Activated CD4-positive, alpha-beta T cell treated with anti-CD3 and anti-CD28 coated beads, Interleukin-2, amount 10 ng/mL, durations not matched to agents 24 days and 14 days (primary cell): ENCODE data around the gene BICC1. TPM values are rescaled to one million over a fixed set of nuclear protein-coding genes. Genes with fewer than 3 reads are reported as not detected.

ENCODE experiments used
- DNase-seq: peaks from one replicate; pipeline ENCODE4 v3.0.0; 2022
- H3K27ac Mint-ChIP-seq: one replicate; pipeline ENCODE4 v1.8.0; 2022; ENCODE audit warnings: mild to moderate bottlenecking, mixed read lengths
- H3K27me3 Mint-ChIP-seq: one replicate; pipeline ENCODE4 v1.8.0; 2022; ENCODE audit warnings: mixed read lengths
- H3K36me3 Mint-ChIP-seq: one replicate; pipeline ENCODE4 v1.8.0; 2022; ENCODE audit warnings: low read depth, mild to moderate bottlenecking, mixed read lengths
- H3K4me1 Mint-ChIP-seq: one replicate; pipeline ENCODE4 v1.8.0; 2021; ENCODE audit warnings: mixed read lengths
- H3K4me3 Mint-ChIP-seq: one replicate; pipeline ENCODE4 v1.8.0; 2022; ENCODE audit warnings: mild to moderate bottlenecking, moderate library complexity, mixed read lengths
- H3K9me3 Mint-ChIP-seq: one replicate; pipeline ENCODE4 v1.8.0; 2021; ENCODE audit warnings: mixed read lengths
- intact Hi-C: fragments of 100-400 bp; cut with micrococcal nuclease; formaldehyde crosslinking; loops from one replicate; pipeline ENCODE4 v1.15.1; 2023
- total RNA-seq: library from RNA; stranded (reverse); gene quantifications from 2 replicates; pipeline ENCODE4 v1.2.3, GENCODE V29; 2022

BICC1 gene
- total RNA-seq, 1 donor from 2014 or later = not detected

DNA sequence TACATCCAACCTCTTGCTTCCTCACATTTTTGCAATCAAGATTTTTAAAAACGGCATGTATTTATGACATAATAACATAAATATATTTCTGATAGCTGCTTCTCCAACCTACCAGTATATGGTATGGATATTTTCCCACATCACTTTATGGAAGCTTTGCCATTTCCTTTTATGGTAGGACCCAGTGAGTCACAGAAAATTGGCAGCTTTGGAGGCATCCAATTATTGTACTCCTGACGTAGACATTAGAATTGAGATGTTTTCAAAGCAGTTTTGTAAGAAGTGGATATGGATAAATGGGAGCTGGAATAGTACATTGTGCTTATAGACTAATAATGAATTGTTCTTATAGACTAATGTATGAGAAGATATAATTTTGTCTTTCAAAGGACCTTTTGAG lies 23.8 kb upstream of the BICC1 start:
- Mint-ChIP-seq H3K27me3 (peaks cover 2% of the 10 kb centered on the region), H3K9me3 (no peaks in the 10 kb centered on the region), H3K4me1 (no peaks in the 10 kb centered on the region), H3K27ac (no peak overlapping the region), H3K36me3 (no peaks in the 10 kb centered on the region), H3K4me3 (no peak overlapping the region)
- intact Hi-C loops = no loop called here
- DNase-seq = no peak

DNA sequence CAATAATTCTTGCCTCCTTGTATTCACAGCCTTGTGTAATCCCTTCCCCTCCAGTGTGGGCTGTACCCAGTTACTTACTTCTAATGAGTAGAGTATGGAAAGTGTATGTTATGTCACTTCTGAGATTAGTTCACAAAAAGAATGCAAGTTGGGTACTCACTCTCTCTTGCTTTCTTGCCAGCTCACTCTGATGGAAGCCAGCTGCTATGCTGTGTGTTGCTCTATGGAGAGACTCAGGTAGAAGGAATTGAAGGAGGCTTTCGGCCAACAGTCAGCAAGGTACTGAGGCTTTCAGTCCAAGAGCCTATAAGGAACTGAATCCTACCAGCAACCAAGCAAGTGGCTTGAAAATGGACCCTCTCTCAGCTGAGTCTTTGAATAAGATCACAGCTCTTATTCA lies 9.7 kb upstream of the BICC1 start:
- no peak for DNase-seq
- intact Hi-C loops = no loop called here
- Mint-ChIP-seq H3K27me3 (no peaks in the 10 kb centered on the region), H3K4me1 (no peaks in the 10 kb centered on the region), H3K27ac (no peak overlapping the region), H3K9me3 (no peaks in the 10 kb centered on the region), H3K4me3 (no peak overlapping the region), H3K36me3 (no peaks in the 10 kb centered on the region)

DNA sequence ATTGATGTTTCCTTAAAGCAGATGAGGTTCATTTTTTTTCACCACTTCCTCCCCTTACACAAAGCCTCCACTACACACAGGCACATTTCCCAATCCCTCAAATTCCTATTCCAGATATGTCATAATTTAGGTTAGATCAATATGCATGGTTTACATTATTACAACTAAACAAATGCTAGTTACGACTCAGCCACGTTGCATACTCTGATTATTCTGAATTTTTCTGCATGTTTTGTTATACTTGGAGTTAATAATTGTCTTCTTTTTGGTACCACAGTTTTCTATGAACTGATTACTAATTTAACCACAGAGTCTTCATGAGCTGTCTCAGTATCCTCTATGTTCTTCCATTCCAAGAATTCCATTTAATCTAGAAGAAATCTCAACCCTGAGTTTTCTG lies 4.4 kb upstream of the BICC1 start:
- no peak overlapping the region for H3K27ac Mint-ChIP-seq
- intact Hi-C loops = no loop called here
- peaks cover 3% of the 10 kb centered on the region for H3K4me1 Mint-ChIP-seq
- H3K27me3 Mint-ChIP-seq = peaks cover 12% of the 10 kb centered on the region
- H3K36me3 Mint-ChIP-seq = peaks cover 2% of the 10 kb centered on the region
- DNase-seq = no peak
- H3K9me3 Mint-ChIP-seq = no peaks in the 10 kb centered on the region
- H3K4me3 Mint-ChIP-seq = no peak overlapping the region

DNA sequence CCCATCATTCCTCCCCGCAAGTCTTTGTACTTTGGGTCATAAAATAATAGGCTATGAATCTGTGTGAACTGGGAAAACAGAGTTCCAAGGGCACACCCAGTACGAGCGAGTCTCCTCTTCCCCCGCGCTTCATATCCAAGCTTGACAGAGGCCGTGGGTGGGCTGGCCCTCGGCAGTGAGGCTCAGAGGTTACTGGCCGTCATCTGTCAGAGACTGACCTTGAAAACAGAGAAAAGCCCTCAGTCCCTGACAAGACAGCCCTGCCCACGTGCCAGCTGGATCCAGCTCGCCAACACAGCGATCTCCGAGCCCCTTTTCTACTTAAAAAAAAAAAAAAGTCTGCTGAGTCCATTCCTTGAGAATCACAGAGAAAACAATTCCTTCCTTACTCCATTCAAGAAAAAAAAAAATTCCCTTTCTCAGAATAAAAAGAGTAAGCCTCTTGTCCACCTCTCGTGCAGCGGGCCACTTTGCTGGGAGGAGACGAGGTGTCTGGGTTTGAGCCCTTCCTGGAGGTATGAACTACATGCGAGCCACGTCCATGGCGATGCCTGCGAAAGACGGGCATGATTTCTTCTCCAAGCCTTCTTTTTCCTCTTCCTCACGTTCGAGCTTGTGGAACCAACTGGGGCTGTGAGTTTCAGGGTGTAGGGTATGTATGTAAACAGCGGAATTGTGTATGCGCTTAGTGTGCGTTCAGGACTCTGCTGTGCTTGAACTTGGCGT lies 744 bp upstream of the BICC1 start:
- H3K27ac Mint-ChIP-seq = no peak overlapping the region
- peaks cover 35% of the 10 kb centered on the region for H3K27me3 Mint-ChIP-seq
- no peaks in the 10 kb centered on the region for H3K9me3 Mint-ChIP-seq
- no peak for DNase-seq
- peaks cover 3% of the 10 kb centered on the region for H3K4me1 Mint-ChIP-seq
- H3K4me3 Mint-ChIP-seq = peak overlapping the region; percentile 61
- peaks cover 2% of the 10 kb centered on the region for H3K36me3 Mint-ChIP-seq
- intact Hi-C loops = loop anchor here (10.0 kb wide), 1 partner anchor 217 kb away; no protein-coding TSS in a partner anchor

DNA sequence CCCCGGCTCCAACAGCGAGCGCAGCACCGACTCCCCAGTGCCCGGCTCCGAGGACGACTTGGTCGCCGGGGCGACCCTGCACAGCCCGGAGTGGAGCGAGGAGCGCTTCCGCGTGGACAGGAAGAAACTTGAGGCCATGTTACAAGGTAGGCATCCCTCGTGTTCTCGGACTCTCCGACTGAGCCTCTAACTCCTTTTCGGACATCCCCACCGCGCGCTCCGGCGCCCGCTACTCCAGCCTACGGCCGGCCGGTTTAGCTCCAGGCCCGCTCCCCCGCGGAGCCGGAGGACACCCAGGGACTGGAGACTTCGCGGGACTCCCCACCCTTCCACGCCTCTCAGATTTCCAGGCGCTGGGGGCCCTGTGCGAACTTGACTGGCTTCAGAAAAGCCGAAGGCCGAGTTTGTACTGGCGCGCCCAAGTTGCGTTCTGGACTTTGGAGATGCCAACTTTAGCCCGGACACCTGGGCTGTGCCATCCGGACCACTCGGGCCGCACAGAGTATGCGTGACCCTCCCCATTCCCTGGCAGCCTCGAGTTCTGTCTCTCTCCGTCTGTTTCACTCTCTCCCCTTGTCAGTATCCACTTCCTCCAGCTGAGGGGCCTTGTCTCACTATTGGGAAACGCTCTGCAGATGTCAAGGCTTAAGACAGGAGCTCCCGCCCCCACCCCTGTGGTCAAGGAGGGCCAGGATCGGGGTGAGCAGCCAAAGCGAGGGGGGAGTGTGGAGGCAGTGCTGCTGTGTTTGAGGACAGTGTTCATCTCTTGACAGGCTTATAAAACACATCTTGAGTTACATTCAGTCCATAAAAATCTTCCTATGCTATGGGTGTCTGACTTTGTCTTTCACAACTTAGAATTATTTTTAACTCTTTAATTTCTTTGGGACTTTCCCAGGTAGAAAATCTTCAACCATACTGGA lies 777 bp downstream of the BICC1 start:
- H3K4me3 Mint-ChIP-seq = peak overlapping the region; percentile 54
- no peak for DNase-seq

DNA sequence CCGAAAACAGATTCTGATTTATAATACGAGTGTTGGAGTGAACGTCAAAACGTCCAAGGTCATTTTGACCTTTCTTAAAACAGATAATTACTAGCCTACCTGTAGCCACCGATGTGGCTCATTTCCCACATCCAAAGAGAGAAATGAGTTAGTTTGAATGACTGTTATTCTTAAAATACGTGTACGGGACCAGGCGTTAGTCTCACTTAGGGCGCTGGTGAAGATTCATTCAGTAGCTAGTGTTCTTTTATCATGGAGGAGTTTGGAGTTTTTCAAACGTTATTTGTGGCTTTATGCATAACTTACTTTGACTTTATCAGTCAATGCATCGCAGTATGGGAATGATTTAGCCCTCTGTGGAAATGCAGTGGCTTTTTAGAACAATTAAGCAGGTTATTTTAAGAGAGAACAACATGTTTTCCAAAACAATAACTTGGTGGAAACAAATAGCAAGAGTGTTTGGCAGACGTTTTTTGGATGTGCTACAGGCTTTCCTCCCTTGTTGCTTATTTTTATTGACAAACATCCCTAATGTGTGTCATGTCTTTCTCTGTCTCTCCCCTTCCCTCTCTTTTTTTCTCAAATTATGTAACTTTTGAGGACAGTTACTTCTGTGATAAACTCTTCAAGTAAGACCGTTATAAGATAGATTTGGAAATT lies 1.6 kb downstream of the BICC1 start:
- Mint-ChIP-seq H3K4me1 (peaks cover 3% of the 10 kb centered on the region), H3K9me3 (no peaks in the 10 kb centered on the region), H3K27ac (no peak overlapping the region), H3K4me3 (peak overlapping the region; percentile 54), H3K27me3 (peaks cover 49% of the 10 kb centered on the region), H3K36me3 (peaks cover 2% of the 10 kb centered on the region)
- no peak for DNase-seq
- intact Hi-C loops = loop anchor here (10.0 kb wide), 1 partner anchor 219 kb away; no protein-coding TSS in a partner anchor

More for the DNA sequence above, 777 bp downstream of the BICC1 start:
- no peak overlapping the region for H3K27ac Mint-ChIP-seq
- H3K27me3 Mint-ChIP-seq = peaks cover 48% of the 10 kb centered on the region
- H3K36me3 Mint-ChIP-seq = peaks cover 2% of the 10 kb centered on the region
- no peaks in the 10 kb centered on the region for H3K9me3 Mint-ChIP-seq
- intact Hi-C loops = loop anchor here (10.0 kb wide), 1 partner anchor 219 kb away; no protein-coding TSS in a partner anchor
- H3K4me1 Mint-ChIP-seq = peaks cover 3% of the 10 kb centered on the region

DNA sequence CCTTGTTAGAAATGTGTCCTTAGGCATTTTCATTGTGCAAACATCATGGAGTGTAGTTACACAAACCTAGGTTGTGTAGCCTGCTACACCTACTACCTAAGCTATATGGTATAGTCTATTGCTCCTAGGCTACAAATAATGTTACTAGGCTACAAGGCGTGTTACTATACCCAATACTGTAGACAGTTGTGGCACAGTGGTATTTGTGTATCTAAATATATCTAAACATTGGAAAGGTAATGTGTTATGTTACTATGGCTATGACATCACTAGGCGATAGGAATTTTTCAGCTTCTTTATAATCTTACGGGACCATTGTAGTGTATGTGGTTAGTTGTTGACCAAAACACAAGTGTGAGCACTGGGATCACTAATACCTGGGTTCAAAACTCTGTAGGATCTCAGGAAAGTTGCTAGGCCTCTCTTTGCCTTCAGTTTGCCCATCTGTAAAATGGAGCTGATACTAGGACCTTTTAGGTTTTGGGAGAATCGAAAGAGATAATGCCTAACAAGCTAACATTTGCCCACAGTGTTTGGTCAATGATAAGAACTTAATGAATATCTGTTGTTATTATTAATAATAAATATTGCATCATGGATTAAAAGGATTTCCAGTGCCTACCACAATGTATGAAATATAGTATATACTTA lies 2.7 kb downstream of the BICC1 start:
- intact Hi-C loops = loop anchor here (10.0 kb wide), 1 partner anchor 221 kb away; no protein-coding TSS in a partner anchor

DNA sequence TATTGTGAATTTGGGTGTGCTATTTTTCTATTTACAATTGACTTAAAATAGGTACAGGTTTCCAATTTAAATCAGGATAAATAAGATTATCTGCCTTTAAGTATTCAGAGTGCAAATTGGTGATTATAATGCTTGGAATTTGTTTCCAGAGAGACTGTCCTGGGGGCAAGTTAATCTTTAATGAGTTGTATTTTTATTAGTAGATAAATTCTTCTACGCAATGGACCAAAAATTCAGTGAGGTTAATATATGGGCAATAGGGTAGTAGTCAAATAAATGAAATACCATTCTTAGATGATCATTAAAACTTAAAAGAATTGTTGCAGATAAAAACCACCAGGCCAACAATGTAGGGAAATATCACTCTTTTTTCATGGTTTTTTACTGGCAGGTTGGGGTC lies 3.4 kb downstream of the BICC1 start:
- no peak overlapping the region for H3K27ac Mint-ChIP-seq
- H3K27me3 Mint-ChIP-seq = peaks cover 55% of the 10 kb centered on the region
- H3K36me3 Mint-ChIP-seq = peaks cover 2% of the 10 kb centered on the region
- peaks cover 3% of the 10 kb centered on the region for H3K4me1 Mint-ChIP-seq
- intact Hi-C loops = loop anchor here (10.0 kb wide), 1 partner anchor 221 kb away; no protein-coding TSS in a partner anchor
- no peak for DNase-seq
- H3K4me3 Mint-ChIP-seq = no peak overlapping the region
- H3K9me3 Mint-ChIP-seq = no peaks in the 10 kb centered on the region

More for the DNA sequence above, 2.7 kb downstream of the BICC1 start:
- H3K36me3 Mint-ChIP-seq = peaks cover 2% of the 10 kb centered on the region
- no peak overlapping the region for H3K27ac Mint-ChIP-seq
- no peak for DNase-seq
- no peak overlapping the region for H3K4me3 Mint-ChIP-seq
- H3K27me3 Mint-ChIP-seq = peaks cover 53% of the 10 kb centered on the region
- peaks cover 3% of the 10 kb centered on the region for H3K4me1 Mint-ChIP-seq
- H3K9me3 Mint-ChIP-seq = no peaks in the 10 kb centered on the region

DNA sequence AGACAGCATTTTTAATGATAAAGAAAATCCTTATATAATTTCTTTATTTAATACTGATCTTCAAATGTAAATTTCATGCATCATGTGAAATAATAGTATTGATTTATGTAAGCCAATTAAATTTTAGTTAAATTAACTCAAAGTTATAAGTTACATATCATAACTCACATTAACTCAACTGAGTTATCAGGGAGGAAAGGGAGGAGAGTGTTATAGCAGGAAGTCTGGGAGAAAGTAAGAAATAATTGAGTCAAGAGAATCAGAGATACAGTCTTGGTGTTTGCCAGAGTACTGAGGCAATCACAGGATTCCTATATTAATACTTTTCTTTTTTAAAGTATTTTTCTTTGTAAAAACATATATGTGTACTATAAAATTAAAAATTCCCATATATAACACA lies 4.0 kb downstream of the BICC1 start:
- H3K27me3 Mint-ChIP-seq = peaks cover 52% of the 10 kb centered on the region
- no peak overlapping the region for H3K4me3 Mint-ChIP-seq
- intact Hi-C loops = loop anchor here (10.0 kb wide), 1 partner anchor 222 kb away; no protein-coding TSS in a partner anchor
- DNase-seq = no peak
- no peaks in the 10 kb centered on the region for H3K9me3 Mint-ChIP-seq
- H3K36me3 Mint-ChIP-seq = peaks cover 2% of the 10 kb centered on the region
- no peak overlapping the region for H3K27ac Mint-ChIP-seq
- peaks cover 3% of the 10 kb centered on the region for H3K4me1 Mint-ChIP-seq

DNA sequence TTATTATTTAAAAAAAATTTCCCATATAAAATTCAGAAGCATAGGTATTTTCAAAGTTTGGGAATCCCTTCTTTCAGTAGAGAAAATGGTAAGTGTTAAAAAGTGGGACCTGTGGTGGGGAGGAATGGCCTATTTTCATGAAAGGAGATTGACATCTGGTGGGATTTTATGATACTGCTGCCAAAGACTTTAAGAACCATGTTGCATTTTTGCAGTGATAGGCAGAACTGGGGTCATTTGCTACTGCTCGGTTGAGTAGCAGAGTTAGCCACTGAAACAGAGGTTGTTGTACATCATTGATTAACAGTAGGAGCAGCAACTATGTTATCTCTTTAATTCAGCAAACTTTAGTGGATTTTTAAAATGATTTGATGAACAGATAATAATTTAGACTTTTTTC lies 4.4 kb downstream of the BICC1 start:
- peaks cover 3% of the 10 kb centered on the region for H3K4me1 Mint-ChIP-seq
- H3K4me3 Mint-ChIP-seq = no peak overlapping the region
- intact Hi-C loops = loop anchor here (10.0 kb wide), 1 partner anchor 222 kb away; no protein-coding TSS in a partner anchor
- no peak overlapping the region for H3K27ac Mint-ChIP-seq
- peaks cover 2% of the 10 kb centered on the region for H3K36me3 Mint-ChIP-seq
- no peak for DNase-seq
- peaks cover 47% of the 10 kb centered on the region for H3K27me3 Mint-ChIP-seq
- H3K9me3 Mint-ChIP-seq = no peaks in the 10 kb centered on the region

DNA sequence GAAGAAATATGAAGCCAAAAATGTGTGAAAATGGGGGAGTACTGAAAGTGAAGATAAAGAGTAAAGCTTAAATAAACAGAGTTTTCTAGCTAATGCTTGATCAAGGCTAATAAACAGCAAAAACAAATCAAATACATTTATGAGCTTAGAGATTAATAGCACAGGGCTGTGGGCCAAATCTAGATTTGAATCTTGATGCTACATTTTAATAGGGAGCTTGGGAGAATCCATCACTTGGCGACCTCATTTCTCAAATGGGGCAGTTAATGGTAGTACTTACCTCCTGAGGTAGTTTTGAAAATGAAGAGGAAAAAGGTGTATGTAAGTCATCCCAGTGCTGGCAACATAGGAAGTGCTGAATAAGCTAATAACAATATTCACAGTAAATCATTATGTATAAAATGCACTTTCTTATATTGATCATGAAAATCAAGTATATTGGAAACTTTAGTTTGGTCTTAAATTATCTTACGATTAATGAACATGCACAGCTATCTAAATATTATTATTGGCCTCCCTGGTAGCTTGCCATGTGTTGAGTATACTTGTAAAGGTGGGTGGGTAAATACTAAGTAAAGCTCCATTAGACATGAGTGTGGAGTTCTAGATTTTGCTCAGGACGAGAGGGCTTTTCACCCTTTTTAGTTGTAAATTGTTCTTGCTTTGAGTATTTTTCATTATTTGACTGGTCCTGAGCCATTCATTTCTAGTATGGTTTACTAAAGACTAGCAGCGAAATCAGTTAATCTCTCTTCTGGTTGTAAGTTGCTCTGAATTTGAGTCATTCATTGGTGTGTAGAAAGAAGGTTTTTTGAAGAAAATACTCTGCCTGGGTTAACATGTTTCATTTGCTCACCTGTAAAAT lies 5.1 kb downstream of the BICC1 start:
- Mint-ChIP-seq H3K4me1 (no peaks in the 10 kb centered on the region), H3K36me3 (no peaks in the 10 kb centered on the region), H3K27ac (no peak overlapping the region), H3K4me3 (no peak overlapping the region), H3K9me3 (no peaks in the 10 kb centered on the region), H3K27me3 (peaks cover 43% of the 10 kb centered on the region)
- intact Hi-C loops = loop anchor here (10.0 kb wide), 1 partner anchor 223 kb away; no protein-coding TSS in a partner anchor
- no peak for DNase-seq

DNA sequence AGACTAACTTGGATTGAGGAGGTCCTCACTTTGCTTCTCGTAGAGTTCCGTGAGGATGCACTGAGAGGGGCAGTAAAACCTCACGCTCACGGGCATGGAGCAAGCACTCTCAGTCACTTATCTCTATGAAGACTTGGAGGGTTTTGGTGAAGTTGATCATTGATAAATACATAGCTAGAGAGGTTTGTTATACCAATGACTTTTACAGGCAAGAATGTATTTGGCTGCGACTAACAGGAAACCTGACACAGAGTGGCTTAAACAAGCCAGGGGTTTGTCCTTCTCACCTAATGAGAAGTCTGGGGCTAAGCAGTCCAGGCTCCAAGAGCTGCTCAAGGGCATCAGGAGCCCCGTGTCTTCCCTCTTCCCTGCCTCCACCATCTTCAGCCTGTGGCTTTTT lies 6.1 kb downstream of the BICC1 start:
- H3K9me3 Mint-ChIP-seq = no peaks in the 10 kb centered on the region
- H3K27me3 Mint-ChIP-seq = peaks cover 40% of the 10 kb centered on the region
- no peaks in the 10 kb centered on the region for H3K36me3 Mint-ChIP-seq
- no peak overlapping the region for H3K27ac Mint-ChIP-seq
- DNase-seq = no peak
- H3K4me1 Mint-ChIP-seq = no peaks in the 10 kb centered on the region
- H3K4me3 Mint-ChIP-seq = no peak overlapping the region
- intact Hi-C loops = loop anchor here (10.0 kb wide), 1 partner anchor 224 kb away; no protein-coding TSS in a partner anchor
